GM10248 (cell line): Measurements from ENCODE around the gene CTAGE1.

Experiments used
- CTCF ChIA-PET: fragments of 300-600 bp; sonication (Branson Sonifier 250); formaldehyde crosslinking; extraction: SDS; loops from one replicate; lab custom pipeline; 2021; ENCODE audit warnings: antibody characterized with exemption; lab: Yijun Ruan, JAX
- POLR2A ChIA-PET: fragments of 350-650 bp; sonication (Branson Sonifier 250); formaldehyde crosslinking; extraction: SDS; loops from one replicate; lab custom pipeline; 2020; ENCODE audit warnings: antibody characterized with exemption; lab: Yijun Ruan, JAX
- DNase-seq: peaks from one replicate; pipeline ENCODE4 v3.0.0; 2012; ENCODE audit errors: extremely low spot score
- CTCF ChIP-seq: IDR thresholded peaks from 2 replicates; pipeline ENCODE4 v1.5.1; 2012; ENCODE audit warnings: mild to moderate bottlenecking, low read depth; ENCODE audit errors: extremely low read depth, missing control alignments, control extremely low read depth

CTAGE1 gene

GRCh38 chr18:22436136-22436535, 18.4 kb upstream of the CTAGE1 start:
- DNase-seq = no peak
- POLR2A ChIA-PET = no interaction called here
- CTCF ChIA-PET = no interaction called here
- no peak for TF ChIP-seq CTCF

- CTCF ChIA-PET = interaction anchor here (0.9 to 1.2 kb wide), 2 partner anchors 9 to 13 kb away, joined by 3 to 4 read pairs; no protein-coding TSS in a partner anchor
Observed at GRCh38 chr18:22434973-22435608, 17.4 kb upstream of the CTAGE1 start.

GRCh38 chr18:22433956-22434355, 16.2 kb upstream of the CTAGE1 start:
- no peak for DNase-seq
- POLR2A ChIA-PET = no interaction called here
- CTCF ChIA-PET = no interaction called here

More at GRCh38 chr18:22434973-22435608, 17.4 kb upstream of the CTAGE1 start:
- DNase-seq = no peak
- TF ChIP-seq CTCF = no peak
- POLR2A ChIA-PET = no interaction called here

GRCh38 chr18:22432657-22433137, 15.0 kb upstream of the CTAGE1 start:
- DNase-seq = no peak
- no peak for TF ChIP-seq CTCF
- ChIA-PET CTCF (no interaction called here), POLR2A (no interaction called here)

More at GRCh38 chr18:22433956-22434355, 16.2 kb upstream of the CTAGE1 start:
- no peak for TF ChIP-seq CTCF

GRCh38 chr18:22429564-22429963, 11.8 kb upstream of the CTAGE1 start:
- TF ChIP-seq CTCF = no peak
- ChIA-PET CTCF (interaction anchor here (2.2 kb wide), 1 partner anchor 11 kb away, joined by 6 read pairs; no protein-coding TSS in a partner anchor), POLR2A (no interaction called here)
- DNase-seq = no peak

GRCh38 chr18:22428672-22429071, 11.0 kb upstream of the CTAGE1 start:
- TF ChIP-seq CTCF = no peak
- ChIA-PET POLR2A (no interaction called here), CTCF (interaction anchor here (1.2 kb wide), 1 partner anchor 32 kb away, joined by 3 read pairs; no protein-coding TSS in a partner anchor)
- DNase-seq = no peak
